ENCODE data around the gene TMUB2. TPM values are rescaled to one million over a fixed set of nuclear protein-coding genes. Genes with fewer than 3 reads are reported as not detected.

Gene TMUB2
- total and polyA plus RNA-seq, 2 of the 13 experiments (the other 11 are each of a cell fraction or from before 2014, with no cell fraction given), result 26.9 to 50.8 TPM

DNA sequence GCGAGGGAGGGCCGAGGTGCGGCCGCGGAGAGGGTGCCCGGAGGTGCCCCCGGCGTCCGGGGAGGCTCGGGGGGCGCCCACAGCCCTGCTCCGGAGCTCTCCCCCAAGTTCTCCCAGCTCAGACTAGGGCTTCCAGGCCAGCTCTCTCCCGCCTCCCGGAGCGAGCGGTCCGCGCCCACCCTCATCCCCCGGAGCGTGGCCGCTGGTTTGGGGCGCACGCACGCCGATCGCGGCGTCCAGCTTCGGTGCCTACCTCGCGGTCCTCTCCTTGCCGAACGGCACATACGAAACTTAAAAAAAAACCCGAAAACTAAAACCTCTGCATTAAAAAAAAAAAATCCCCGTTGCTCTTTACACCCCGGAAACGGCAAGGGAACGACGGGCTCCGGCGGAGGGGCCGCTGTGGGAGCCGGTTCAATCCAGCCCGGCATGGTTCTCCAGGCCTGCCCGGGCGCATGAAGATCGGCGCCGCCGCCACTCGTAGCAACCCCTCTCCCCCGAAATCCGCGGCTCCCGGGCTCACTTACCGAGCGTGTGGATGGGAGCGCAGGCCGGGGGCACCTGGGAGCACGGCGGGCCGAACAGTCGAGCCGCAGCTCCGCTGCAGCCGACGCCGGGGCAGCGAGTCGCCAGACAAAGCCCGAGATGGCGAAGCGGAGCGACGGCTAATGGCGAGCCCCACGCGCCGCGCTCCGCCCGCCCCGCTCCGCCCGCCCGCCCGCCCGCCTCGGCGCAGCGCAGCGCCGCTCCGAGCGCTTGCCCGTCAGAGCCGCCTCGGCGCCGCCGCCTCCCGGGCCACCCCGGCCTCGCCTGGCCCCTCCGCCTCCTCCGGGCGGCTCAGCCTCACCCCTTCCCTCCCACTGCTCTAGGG, 33.7 kb downstream of the TMUB2 start (continued):
- TF ChIP-seq, protein P1, sequence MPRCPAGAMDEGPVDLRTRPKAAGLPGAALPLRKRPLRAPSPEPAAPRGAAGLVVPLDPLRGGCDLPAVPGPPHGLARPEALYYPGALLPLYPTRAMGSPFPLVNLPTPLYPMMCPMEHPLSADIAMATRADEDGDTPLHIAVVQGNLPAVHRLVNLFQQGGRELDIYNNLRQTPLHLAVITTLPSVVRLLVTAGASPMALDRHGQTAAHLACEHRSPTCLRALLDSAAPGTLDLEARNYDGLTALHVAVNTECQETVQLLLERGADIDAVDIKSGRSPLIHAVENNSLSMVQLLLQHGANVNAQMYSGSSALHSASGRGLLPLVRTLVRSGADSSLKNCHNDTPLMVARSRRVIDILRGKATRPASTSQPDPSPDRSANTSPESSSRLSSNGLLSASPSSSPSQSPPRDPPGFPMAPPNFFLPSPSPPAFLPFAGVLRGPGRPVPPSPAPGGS (CRISPR knock-in tag; IDR thresholded peaks at IDR 0.05), result no peak
- TF ChIP-seq ZNF781 (CRISPR knock-in tag; IDR thresholded peaks at IDR 0.05; ENCODE audit: borderline replicate concordance, not compliant biosample characterization) (peak; percentile 27), PPARG (CRISPR knock-in tag; conservative IDR thresholded peaks at IDR 0.05) (no peak), PTBP1 (IDR thresholded peaks at IDR 0.05; ENCODE audit: low read depth, low read length, poor library complexity, severe bottlenecking) (peak; percentile 60), ZNF607 (CRISPR knock-in tag; IDR thresholded peaks at IDR 0.05; ENCODE audit: borderline replicate concordance) (peak; percentile 55; the same call in 1 of the 2 replicates), IKZF4 (CRISPR knock-in tag; IDR thresholded peaks at IDR 0.05; ENCODE audit: borderline replicate concordance, low read depth, not compliant biosample characterization) (no peak), ZNF7 (CRISPR knock-in tag; IDR thresholded peaks at IDR 0.05) (no peak), DMAP1 (CRISPR knock-in tag; IDR thresholded peaks at IDR 0.05) (no peak; the same call in 1 of the 2 replicates), SAP130 (CRISPR knock-in tag; IDR thresholded peaks at IDR 0.05; ENCODE audit: low read depth) (peak; percentile 39), ZNF678 (CRISPR knock-in tag; IDR thresholded peaks at IDR 0.05) (peak; percentile 76; the same call in 1 of the 2 replicates), ZNF292 (CRISPR knock-in tag; IDR thresholded peaks at IDR 0.05; ENCODE audit: borderline replicate concordance, low read depth) (no peak), FOXK1 (CRISPR knock-in tag; IDR thresholded peaks at IDR 0.05; ENCODE audit: borderline replicate concordance, low read depth) (0 out of 2 replicates have a peak, but pooled peaks have one; percentile 19), KLF12 (CRISPR knock-in tag; IDR thresholded peaks at IDR 0.05; ENCODE audit: borderline replicate concordance) (peak; percentile 88), KMT2B (CRISPR knock-in tag; IDR thresholded peaks at IDR 0.05) (0 out of 2 replicates have a peak, but pooled peaks have one; percentile 6), KDM4B (CRISPR knock-in tag; IDR thresholded peaks at IDR 0.05) (peak; percentile 50; the same call in 1 of the 2 replicates), ETV6 (CRISPR knock-in tag; conservative IDR thresholded peaks at IDR 0.05) (no peak), SALL2 (CRISPR knock-in tag; IDR thresholded peaks at IDR 0.05) (no peak), ZBTB1 (CRISPR knock-in tag; IDR thresholded peaks at IDR 0.05; ENCODE audit: borderline replicate concordance) (no peak), ZNF878 (CRISPR knock-in tag; IDR thresholded peaks at IDR 0.05) (0 out of 2 replicates have a peak, but pooled peaks have one; percentile 1), CBFB (CRISPR knock-in tag; IDR thresholded peaks at IDR 0.05) (no peak; the same call in 1 of the 2 replicates), TMF1 (CRISPR knock-in tag; IDR thresholded peaks at IDR 0.05; ENCODE audit: low read depth) (no peak), PHF8 (CRISPR knock-in tag; IDR thresholded peaks at IDR 0.05) (peak; percentile 79)
- TF ChIP-seq, protein P2, sequence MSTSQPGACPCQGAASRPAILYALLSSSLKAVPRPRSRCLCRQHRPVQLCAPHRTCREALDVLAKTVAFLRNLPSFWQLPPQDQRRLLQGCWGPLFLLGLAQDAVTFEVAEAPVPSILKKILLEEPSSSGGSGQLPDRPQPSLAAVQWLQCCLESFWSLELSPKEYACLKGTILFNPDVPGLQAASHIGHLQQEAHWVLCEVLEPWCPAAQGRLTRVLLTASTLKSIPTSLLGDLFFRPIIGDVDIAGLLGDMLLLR (CRISPR knock-in tag; IDR thresholded peaks at IDR 0.05), result no peak
- TF ChIP-seq, protein P3, sequence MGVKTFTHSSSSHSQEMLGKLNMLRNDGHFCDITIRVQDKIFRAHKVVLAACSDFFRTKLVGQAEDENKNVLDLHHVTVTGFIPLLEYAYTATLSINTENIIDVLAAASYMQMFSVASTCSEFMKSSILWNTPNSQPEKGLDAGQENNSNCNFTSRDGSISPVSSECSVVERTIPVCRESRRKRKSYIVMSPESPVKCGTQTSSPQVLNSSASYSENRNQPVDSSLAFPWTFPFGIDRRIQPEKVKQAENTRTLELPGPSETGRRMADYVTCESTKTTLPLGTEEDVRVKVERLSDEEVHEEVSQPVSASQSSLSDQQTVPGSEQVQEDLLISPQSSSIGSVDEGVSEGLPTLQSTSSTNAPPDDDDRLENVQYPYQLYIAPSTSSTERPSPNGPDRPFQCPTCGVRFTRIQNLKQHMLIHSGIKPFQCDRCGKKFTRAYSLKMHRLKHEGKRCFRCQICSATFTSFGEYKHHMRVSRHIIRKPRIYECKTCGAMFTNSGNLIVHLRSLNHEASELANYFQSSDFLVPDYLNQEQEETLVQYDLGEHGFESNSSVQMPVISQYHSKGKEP (CRISPR knock-in tag; IDR thresholded peaks at IDR 0.05), result no peak

Data from HepG2 (cell line).